C4-2B (cell line): ENCODE data around the gene PUDP.
"Not testable (repeated sequence)": the region's sequence is repeated elsewhere in the genome, so short reads cannot be mapped to it uniquely, and the experiment has no call there.

Experiments used
- H3K27ac ChIP-seq: fragments of 450-650 bp; 2 replicates; pipeline ENCODE4 v1.5.1; 2017
- CTCF ChIP-seq: fragments of 450-650 bp; conservative IDR thresholded peaks from 2 replicates; pipeline ENCODE4 v1.5.1; 2017; ENCODE audit warnings: mild to moderate bottlenecking
- ZFX ChIP-seq: fragments of 450-650 bp; IDR thresholded peaks from 2 replicates; pipeline ENCODE4 v1.6.1; 2017

Gene PUDP

GRCh38 chrX:7109049-7109531, 38.9 kb downstream of the PUDP start:
- TF ChIP-seq CTCF (no peak), ZFX (no peak)
- H3K27ac ChIP-seq, result no peak overlapping the region

DNA sequence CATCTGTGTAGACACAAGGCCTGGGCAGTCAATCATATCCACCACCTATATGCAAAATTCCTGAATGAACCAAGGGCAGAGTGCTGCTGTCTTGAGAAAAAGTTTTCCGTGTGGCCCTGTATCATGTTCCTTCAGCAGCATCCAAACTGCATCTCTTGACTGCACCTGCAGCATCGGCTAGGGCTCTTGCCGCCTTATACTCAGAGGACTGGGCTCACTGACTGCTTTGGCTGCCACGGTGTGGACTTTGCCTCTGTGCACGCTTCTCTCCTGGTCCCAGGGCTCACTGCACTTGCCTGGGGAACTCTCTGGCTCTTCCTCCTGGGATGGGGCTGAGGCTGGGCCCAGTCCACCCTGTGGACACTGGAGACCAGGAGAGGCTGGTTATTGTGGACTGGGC, 39.9 kb downstream of the PUDP start:
- H3K27ac ChIP-seq, result no peak overlapping the region

GRCh38 chrX:7106649-7107048, 41.3 kb downstream of the PUDP start:
- TF ChIP-seq CTCF, result no peak
- TF ChIP-seq ZFX, result no peak
- no peak overlapping the region for H3K27ac ChIP-seq

More for the DNA sequence above, 39.9 kb downstream of the PUDP start:
- no peak for TF ChIP-seq ZFX
- TF ChIP-seq CTCF, result no peak

- TF ChIP-seq CTCF (no peak), ZFX (no peak)
- H3K27ac ChIP-seq, result no peak overlapping the region
Measured at GRCh38 chrX:7102119-7102518, 45.8 kb downstream of the PUDP start.

GRCh38 chrX:7100022-7100421, 47.9 kb downstream of the PUDP start:
- TF ChIP-seq ZFX (no peak), CTCF (no peak)
- no peak overlapping the region for H3K27ac ChIP-seq

DNA sequence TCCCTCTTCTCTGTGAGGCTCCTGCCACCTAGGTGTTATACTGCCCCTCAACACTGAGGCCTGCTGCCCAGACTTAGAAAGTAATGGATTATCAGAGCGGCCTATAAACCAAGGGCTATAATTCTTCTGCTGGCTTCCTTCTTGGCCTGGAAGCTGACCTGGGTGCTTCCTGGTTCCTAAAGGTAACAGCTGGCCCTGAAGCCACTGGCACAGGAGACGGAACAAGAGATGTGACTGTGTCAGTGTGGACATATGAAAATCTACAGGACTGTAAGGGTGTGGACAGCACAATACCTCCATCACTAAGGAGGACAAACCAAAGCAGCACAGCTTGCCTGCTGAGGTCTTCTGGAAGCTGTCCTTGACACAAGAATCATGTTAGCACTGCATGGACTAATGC, 52.3 kb downstream of the PUDP start:
- H3K27ac ChIP-seq, result not testable (repeated sequence)

- TF ChIP-seq ZFX, result no peak
- no peak for TF ChIP-seq CTCF
Measured at GRCh38 chrX:7093305-7093704, 54.6 kb downstream of the PUDP start.

GRCh38 chrX:7092543-7092942, 55.4 kb downstream of the PUDP start:
- H3K27ac ChIP-seq, result no peak overlapping the region

More at GRCh38 chrX:7093305-7093704, 54.6 kb downstream of the PUDP start:
- no peak overlapping the region for H3K27ac ChIP-seq

More at GRCh38 chrX:7092543-7092942, 55.4 kb downstream of the PUDP start:
- no peak for TF ChIP-seq ZFX
- TF ChIP-seq CTCF, result no peak
